ENCODE results near the gene ZNF76. TPM values are rescaled to one million over a fixed set of nuclear protein-coding genes. Genes with fewer than 3 reads are reported as not detected.
A peak's percentile ranks its signal among the peaks of the same experiment; 100 is the strongest.

ZNF76 gene
- total and polyA plus RNA-seq, 4 donors: 27.6 to 38.7 (median 33.5) TPM

- DNase-seq (no peak), ATAC-seq (ENCODE audit: insufficient read depth, low FRiP score) (no peak)
- 71 to 84% methylated on average over 4 of the region's 4 CpGs for WGBS, 2 donors
- H3K9me3 ChIP-seq (ENCODE audit: control insufficient read depth in 4 of 4, insufficient read depth in 3 of 4, low read length in 3 of 4): peaks cover 0 to 2% (median 0%) of the 10 kb centered on the region in 4 donors
- H3K4me3 ChIP-seq: no peak overlapping the region
- no peak overlapping the region for H3K9ac ChIP-seq (ENCODE audit: insufficient read depth in 1 of 2, low read length in 2 of 2)
- H3K27ac ChIP-seq (ENCODE audit: low read depth in 1 of 2, low read length in 1 of 2): no peak overlapping the region
- H3K36me3 ChIP-seq (ENCODE audit: control insufficient read depth in 4 of 4, insufficient read depth in 4 of 4, low read length in 4 of 4): no peaks in the 10 kb centered on the region
- no peak for TF ChIP-seq CTCF (IDR thresholded peaks at IDR 0.05; ENCODE audit: control extremely low read depth, extremely low read depth)
- H3K4me1 ChIP-seq (ENCODE audit: control insufficient read depth in 5 of 5, insufficient read depth in 5 of 5, low read length in 5 of 5): peaks cover 0 to 29% (median 17%) of the 10 kb centered on the region in 5 donors
- peaks cover 0 to 11% (median 4%) of the 10 kb centered on the region in 3 donors for H3K27me3 ChIP-seq (ENCODE audit: control insufficient read depth in 3 of 3, insufficient read depth in 3 of 3, low read length in 2 of 3)
Measured at GRCh38 chr6:35219683-35220326, 39.7 kb upstream of the ZNF76 start.

GRCh38 chr6:35220711-35221110 lies 38.8 kb upstream of the ZNF76 start:
- H3K4me1 ChIP-seq (ENCODE audit: control insufficient read depth in 5 of 5, insufficient read depth in 5 of 5, low read length in 5 of 5): peaks cover 0 to 22% (median 17%) of the 10 kb centered on the region in 5 donors
- WGBS, 2 donors: 96 to 100% methylated on average over 1 of the region's 1 CpG
- ATAC-seq (ENCODE audit: insufficient read depth, low FRiP score): no peak

GRCh38 chr6:35223396-35223795 lies 36.1 kb upstream of the ZNF76 start:
- H3K27ac ChIP-seq (ENCODE audit: low read depth in 1 of 2, low read length in 1 of 2): no peak overlapping the region
- H3K27me3 ChIP-seq (ENCODE audit: control insufficient read depth in 3 of 3, insufficient read depth in 3 of 3, low read length in 2 of 3): no peaks in the 10 kb centered on the region
- peaks cover 0 to 2% (median 0%) of the 10 kb centered on the region in 4 donors for H3K9me3 ChIP-seq (ENCODE audit: control insufficient read depth in 4 of 4, insufficient read depth in 3 of 4, low read length in 3 of 4)
- no peak overlapping the region for H3K9ac ChIP-seq (ENCODE audit: insufficient read depth in 1 of 2, low read length in 2 of 2)
- ATAC-seq (ENCODE audit: insufficient read depth, low FRiP score): no peak
- no peak for TF ChIP-seq CTCF (IDR thresholded peaks at IDR 0.05; ENCODE audit: control extremely low read depth, extremely low read depth)
- no peak for DNase-seq
- no peak overlapping the region for H3K4me3 ChIP-seq
- H3K4me1 ChIP-seq (ENCODE audit: control insufficient read depth in 5 of 5, insufficient read depth in 5 of 5, low read length in 5 of 5): peaks cover 0 to 17% (median 7%) of the 10 kb centered on the region in 5 donors
- H3K36me3 ChIP-seq (ENCODE audit: control insufficient read depth in 4 of 4, insufficient read depth in 4 of 4, low read length in 4 of 4): no peaks in the 10 kb centered on the region
- WGBS, 2 donors: 87 to 90% methylated on average over 2 of the region's 2 CpGs

More at GRCh38 chr6:35220711-35221110, 38.8 kb upstream of the ZNF76 start:
- peaks cover 0 to 2% (median 0%) of the 10 kb centered on the region in 4 donors for H3K9me3 ChIP-seq (ENCODE audit: control insufficient read depth in 4 of 4, insufficient read depth in 3 of 4, low read length in 3 of 4)
- no peaks in the 10 kb centered on the region for H3K36me3 ChIP-seq (ENCODE audit: control insufficient read depth in 4 of 4, insufficient read depth in 4 of 4, low read length in 4 of 4)
- TF ChIP-seq CTCF (IDR thresholded peaks at IDR 0.05; ENCODE audit: control extremely low read depth, extremely low read depth): no peak
- H3K4me3 ChIP-seq: no peak overlapping the region
- H3K27ac ChIP-seq (ENCODE audit: low read depth in 1 of 2, low read length in 1 of 2): peak overlapping the region in 1 of 2 donors; percentile 18
- DNase-seq: no peak
- H3K9ac ChIP-seq (ENCODE audit: insufficient read depth in 1 of 2, low read length in 2 of 2): no peak overlapping the region
- H3K27me3 ChIP-seq (ENCODE audit: control insufficient read depth in 3 of 3, insufficient read depth in 3 of 3, low read length in 2 of 3): peaks cover 0 to 8% (median 0%) of the 10 kb centered on the region in 3 donors

Data from lung (tissue), 12 donors.